GM19438 (cell line): ENCODE measurements around the gene RAD51B.
"Not testable (repeated sequence)": the region's sequence is repeated elsewhere in the genome, so short reads cannot be mapped to it uniquely, and the experiment has no call there.

Experiments
- ATAC-seq: cut with Tn5 transposase; IDR thresholded peaks from one replicate; pipeline ENCODE4 v1.9.1; 2021; ENCODE audit warnings: low read depth; ENCODE audit not compliant: unreplicated experiment

The RAD51B gene

GRCh38 chr14:67819563-67820421, at the start of gene RAD51B:
RAD51B (plus strand) TSS chr14:67819779.
- ATAC-seq, result peak; percentile 59

GRCh38 chr14:67773844-67774377, 45.7 kb upstream of the RAD51B start:
- ATAC-seq, result no peak

GRCh38 chr14:67776653-67777322, 42.8 kb upstream of the RAD51B start:
- no peak for ATAC-seq

- no peak for ATAC-seq
Measured at GRCh38 chr14:67778792-67779191, 40.8 kb upstream of the RAD51B start.

- ATAC-seq, result no peak
Measured at GRCh38 chr14:67782090-67782489, 37.5 kb upstream of the RAD51B start.

GRCh38 chr14:67784244-67784823, 35.2 kb upstream of the RAD51B start:
- no peak for ATAC-seq

GRCh38 chr14:67785270-67786109, 34.1 kb upstream of the RAD51B start:
- no peak for ATAC-seq

- no peak for ATAC-seq
Measured at GRCh38 chr14:67787673-67788072, 31.9 kb upstream of the RAD51B start.

GRCh38 chr14:67798731-67799130, 20.8 kb upstream of the RAD51B start:
- ATAC-seq, result no peak

GRCh38 chr14:67800743-67801142, 18.8 kb upstream of the RAD51B start:
- no peak for ATAC-seq

GRCh38 chr14:67806246-67806645, 13.3 kb upstream of the RAD51B start:
- no peak for ATAC-seq

- ATAC-seq, result no peak
Measured at GRCh38 chr14:67814821-67815220, 4.8 kb upstream of the RAD51B start.

GRCh38 chr14:67815573-67816225, 3.9 kb upstream of the RAD51B start:
- no peak for ATAC-seq

- peak; percentile 78 for ATAC-seq
Measured at GRCh38 chr14:67816326-67817002, 3.1 kb upstream of the RAD51B start, which contains the start of gene ZFYVE26. ZFYVE26 (minus strand) TSS chr14:67816590; CDS start chr14:67815963, 627 bp downstream.

GRCh38 chr14:67817750-67818438, 1.7 kb upstream of the RAD51B start:
- ATAC-seq, result no peak

- not testable (repeated sequence) for ATAC-seq
Measured at GRCh38 chr14:67818476-67818875, 1.1 kb upstream of the RAD51B start.

GRCh38 chr14:67820428-67820971, 921 bp downstream of the RAD51B start:
- no peak for ATAC-seq

GRCh38 chr14:67821121-67821520, 1.5 kb downstream of the RAD51B start:
- no peak for ATAC-seq
